COR-L47 (cell line): ENCODE results near the gene COTL1.

ENCODE experiments used
- DNase-seq: peaks from one replicate; lab custom pipeline; 2025; lab: John Stamatoyannopoulos, UW

COTL1 gene

DNA sequence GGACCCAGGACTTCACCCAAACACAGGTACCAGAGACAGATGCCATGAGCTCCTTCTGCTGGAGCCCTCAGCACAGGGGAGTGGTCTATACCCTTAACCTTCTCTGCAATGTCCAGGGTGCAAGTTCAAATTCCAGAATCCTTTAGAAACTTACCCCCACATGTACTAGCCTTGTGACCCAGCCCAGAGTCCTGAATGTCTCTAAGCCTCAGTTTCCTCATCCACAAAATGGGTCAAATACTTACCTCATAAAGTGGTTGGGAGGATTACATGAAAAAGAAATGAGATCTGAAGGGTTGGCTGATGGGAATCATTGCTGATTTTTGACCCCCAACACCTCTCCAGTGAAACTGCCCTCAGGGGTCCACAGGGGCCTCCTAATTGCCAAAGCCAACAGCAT, 21.7 kb downstream of the COTL1 start:
- DNase-seq, result no peak

DNA sequence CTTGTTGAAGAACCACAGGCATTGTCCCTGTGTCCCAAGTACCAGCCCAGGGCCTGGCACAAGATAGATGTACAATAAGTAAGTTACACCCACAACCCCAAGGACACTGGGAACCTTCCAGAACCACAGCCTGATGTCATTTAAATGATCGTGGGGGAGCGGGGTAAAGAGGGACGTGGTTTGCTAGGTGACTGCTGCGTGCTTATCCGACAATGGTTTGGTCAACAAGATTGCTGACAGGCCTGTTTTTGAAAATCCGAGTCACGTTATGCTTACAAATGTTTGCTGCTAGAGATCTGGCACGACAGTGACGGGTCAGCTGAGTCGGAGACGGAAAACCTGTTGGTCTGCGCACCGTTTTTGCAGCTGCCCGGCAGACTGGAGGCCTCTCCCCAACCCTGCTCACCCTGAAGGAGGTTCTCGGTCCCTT, 22.8 kb downstream of the COTL1 start:
- no peak for DNase-seq

DNA sequence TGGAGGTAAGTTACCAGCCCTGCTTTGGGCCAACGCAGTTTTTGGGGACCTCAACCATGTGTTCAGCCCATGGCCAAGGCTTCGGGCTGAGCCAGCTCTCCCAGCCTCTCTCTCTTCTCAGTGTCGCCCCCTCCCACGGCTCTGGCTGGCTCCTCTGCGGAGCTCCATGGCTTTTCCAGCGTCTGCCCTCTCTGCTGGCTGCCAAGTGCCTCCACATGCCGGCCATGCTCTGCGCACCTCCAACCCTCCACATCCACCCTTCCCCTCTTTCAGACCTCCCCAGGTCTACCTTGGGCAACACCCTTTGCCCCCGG, 23.2 kb downstream of the COTL1 start:
- no peak for DNase-seq

DNA sequence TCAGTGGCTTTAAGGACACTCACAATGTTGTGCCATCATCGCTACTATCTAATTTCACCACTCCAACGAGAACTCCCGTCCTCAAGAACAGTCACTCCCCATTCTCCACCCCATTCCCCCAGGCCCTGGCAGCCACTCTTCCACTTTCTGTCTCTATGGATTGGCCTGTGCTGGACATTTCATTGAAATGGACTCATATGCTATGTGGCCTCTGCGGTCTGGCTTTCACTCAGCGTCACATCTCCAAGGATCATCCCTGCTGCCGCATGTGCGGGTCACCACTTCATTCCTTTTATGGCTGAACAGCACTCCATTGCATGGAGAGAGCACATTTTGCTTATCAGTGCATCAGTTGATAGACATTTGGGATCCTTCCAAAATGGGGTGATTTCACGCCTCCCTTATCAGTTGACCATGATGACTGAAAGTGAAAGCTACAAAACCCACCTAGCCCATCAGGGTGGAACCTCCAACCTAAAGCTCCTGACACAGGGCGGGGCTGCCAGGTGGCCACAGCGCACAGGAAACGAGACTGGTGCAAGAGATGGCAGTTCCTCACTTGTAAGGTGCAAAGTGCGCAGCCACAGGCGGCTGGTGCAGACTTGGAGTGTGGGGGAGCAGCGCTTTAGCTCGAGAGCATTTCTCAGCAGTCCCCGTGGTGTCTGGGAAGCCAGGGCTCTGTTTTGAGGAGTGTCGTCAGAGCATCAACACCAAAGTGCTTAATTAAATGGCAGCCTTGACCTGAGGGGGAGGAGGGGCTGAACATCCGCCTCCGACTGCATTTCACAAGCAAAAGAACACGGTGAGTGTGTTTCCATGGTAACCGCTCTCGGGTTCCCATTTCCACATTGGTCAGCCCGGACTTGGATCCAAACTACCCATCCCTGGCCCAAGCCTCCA, 23.8 kb downstream of the COTL1 start:
- DNase-seq, result no peak

DNA sequence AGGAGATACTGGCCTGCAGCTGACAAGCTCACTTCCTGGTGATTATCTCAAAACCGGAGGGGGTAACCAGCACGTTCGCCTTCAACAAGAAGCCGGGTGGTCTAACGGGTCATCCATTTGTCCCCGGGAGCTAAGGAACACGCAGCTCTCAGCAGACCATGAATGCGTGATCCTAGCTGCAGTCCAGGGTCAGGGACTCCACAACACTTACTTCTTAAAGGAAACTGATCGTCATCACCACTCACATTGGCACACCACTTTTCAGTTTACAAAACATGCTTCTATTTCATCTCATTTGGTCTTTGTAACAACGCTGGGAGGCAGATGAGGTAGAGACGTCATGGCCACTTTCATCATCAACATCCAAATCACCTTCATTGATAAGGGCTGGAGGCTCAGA, 25.2 kb downstream of the COTL1 start:
- no peak for DNase-seq

DNA sequence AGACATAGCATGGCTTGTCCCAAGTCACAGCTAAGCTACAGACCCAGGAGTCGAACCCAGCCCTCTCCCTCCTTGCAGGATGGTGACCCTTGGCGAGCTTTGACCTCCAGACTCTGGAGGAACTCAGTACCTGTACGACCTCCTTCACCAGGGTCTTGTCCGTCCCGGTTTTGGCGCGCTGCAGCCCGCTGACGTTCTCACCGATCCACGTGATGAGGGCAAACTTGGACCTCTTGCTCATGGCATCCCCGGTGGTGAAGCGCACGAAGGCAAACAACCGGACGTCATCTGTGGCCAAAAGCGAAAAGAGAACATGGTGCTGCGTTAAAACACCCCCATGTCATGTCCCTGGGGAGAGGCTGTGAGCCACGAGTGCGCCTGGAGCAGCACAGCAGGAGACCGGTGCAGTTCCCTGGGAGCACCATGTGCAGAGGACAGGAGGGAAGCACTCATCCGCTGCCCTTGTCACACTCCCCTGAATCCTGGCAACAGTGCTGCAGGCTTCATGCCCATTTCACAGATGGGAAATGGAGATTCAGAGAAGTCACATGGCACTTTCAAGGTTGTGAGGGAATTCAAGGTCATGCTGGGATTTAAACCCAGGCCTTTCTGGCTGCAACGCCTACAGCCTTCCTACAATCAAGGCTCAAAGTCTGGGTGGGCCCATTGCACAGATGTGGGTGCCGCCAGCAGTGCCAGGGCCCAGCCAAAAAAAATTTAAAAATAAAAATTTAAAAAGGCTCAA, 27.7 kb downstream of the COTL1 start:
- no peak for DNase-seq

DNA sequence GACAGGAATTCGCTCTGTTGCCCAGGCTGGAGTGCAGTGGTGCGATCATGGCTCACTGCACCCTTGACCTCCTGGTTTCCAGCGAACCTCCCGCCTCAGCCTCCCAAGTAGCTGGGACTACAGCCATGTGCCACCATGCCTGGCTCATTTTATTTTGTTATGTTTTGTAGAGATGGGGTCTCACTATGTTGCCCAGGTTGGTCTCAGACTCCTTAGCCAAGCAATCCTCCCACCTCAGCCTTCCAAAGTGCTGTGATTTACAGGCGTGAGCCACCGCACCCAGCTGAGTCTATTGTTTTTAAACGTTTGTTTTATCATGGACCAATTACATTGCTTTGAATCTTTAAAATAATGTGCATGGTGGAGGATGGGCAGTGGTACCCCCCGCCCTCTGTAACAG, 28.9 kb downstream of the COTL1 start:
- no peak for DNase-seq

DNA sequence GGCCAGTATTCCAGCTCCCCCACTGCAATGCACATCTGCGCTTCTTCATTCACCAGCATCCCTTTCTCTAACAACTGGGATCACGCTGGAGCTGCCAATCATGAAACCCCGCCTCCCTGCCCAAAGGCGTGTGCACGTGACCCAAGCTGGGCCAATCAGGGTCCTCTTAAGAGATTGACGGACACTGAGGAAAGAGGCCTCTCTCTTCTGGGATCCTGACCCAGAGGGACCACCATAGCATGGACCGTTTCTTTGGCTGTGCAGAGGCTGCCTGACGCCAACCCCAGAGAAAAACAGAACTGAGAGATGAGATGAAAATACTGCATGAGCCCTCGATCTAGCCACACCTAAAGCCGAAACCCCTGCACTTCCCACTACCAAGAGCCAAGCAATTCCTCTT, 32.0 kb downstream of the COTL1 start:
- no peak for DNase-seq

DNA sequence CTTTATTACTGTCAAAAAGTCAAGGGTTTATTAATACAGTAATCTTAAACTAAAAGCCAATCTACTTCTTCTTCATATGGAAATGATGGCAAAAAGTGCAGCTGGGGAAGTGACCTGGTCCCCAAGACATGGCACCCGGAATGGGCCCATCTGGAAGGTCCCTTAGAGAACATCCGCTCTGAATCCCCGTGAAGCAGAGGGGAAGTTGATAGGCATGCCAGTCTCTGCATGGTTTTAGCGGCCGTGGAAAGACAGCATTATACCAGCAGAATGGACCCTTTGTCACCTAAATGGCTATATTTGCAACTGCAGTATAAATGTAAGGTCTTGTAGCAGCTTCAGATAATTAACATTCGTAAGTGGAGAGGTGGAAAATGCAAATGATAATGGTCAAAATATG, 32.4 kb downstream of the COTL1 start:
- DNase-seq, result no peak

DNA sequence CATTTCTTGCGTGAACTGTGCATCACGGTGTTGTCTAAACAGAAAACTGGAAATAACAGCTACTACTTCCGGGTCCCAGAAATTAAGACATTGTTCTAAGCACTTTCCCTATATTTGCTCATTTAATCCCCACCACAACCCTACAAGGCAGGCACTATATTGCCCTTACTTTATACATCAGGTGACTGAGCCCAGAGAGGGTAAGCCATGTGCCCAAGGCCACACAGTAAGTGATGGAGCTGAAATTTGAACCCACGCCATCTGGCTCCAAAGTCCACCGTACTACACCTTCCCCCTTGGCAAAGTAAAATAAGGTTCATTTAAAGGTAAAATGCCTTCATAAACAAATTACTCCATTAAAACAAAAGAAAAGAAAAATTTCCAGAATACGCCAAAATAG, 33.2 kb downstream of the COTL1 start:
- no peak for DNase-seq

DNA sequence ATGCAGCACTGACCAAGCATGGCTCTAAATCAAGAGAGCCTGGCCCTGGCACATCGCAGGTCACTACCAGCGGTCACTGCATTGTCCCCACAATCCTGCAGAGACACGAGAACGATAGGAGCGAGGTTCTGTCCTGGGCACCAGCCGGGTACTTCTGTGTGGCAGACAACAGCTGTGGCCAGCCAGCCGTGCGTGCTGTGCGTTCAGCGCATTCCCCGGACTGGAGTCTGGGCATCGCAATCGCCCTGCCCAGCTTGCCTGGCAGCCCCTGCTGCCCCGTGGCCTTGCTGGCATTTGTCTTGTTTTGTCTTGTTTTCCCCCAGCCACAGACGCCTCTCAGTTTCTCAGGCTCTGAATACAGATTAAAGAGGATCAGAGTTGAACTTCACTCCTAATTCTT, 33.9 kb downstream of the COTL1 start:
- DNase-seq, result no peak

DNA sequence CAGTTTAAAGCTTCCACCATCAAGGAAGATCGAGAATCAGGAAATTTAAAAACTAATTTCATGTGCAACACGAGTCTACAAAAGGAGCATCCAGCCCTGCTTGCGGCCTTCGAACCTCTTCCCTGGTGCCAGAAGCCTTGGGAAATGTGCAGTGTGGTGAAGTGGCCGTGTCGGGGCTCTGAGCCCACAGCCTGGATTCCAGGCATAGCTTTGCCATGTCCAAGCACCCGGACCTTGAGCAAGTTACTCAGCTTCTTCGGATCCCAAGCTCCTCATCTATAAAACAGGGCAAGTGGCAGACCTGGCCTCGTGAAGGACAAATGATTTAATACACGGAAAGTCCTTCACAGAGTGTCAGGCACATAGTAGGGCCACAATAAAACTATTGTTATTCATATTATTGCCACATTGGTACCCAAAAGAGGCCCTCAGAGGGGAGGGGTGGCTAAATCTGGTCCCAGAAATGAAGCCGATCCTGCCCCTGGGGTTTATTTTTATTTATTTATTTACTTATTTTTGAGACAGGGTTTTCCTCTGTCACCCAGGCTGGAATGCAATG, 34.8 kb downstream of the COTL1 start:
- DNase-seq, result no peak

DNA sequence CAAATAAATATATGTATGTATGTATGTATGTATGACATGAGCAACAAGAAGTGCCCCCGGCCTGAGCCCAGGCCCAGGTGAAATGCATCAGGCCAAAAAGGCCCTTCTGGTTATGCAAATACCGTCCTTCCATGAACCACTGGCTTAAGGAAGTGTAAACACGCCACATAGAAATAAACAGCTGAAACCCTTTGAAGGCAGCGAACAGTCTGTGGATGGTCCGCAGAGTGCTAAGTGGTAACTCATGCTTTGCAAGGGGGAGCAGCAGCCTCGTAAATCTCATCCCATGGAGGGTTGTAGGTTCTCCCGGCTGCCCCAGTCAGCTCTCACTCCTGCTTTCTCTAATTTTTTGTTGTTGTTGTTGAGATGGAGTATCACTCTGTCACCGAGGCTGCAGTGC, 36.7 kb downstream of the COTL1 start:
- DNase-seq, result no peak

DNA sequence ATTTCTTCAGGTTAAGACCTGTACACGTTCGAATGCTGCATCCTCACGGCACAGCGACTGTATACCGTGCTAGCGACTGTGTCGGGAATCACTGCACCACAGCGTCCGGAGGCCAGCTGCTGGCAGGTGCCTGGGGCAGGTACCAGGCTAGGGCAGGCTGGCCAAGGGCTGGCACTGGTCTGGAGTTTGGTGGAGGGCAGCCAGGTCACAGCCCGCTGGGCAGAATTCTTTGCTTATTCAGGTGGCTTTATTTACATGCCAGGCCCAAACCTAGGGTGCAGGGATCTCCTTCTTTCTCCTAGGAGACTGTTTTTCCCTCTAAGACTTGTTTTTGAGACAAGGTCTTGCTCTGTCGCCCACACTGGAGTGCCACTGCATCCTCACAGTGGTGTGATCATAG, 37.9 kb downstream of the COTL1 start:
- DNase-seq, result no peak

DNA sequence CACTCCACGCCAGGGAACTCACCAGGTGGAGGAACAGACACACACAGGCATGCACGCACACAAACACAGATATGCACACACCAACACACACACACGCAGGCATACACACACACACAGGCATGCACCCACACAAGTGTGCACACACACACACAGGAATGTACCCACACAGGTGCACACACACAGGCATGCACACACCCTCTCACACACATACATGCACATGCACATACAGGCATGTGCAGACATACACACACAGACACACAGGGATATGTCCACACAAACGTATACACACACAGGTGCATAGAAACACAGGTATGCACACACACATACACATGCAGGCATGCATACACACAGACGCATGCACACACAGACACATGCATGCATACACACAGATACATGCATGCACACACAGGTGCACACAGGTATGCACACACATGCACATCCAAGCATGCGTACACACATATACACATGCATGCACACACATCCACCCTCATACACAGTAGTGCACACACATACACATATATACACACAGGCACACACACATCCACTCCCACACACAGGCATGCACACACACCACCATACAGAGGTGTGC, 39.2 kb downstream of the COTL1 start:
- DNase-seq, result no peak

DNA sequence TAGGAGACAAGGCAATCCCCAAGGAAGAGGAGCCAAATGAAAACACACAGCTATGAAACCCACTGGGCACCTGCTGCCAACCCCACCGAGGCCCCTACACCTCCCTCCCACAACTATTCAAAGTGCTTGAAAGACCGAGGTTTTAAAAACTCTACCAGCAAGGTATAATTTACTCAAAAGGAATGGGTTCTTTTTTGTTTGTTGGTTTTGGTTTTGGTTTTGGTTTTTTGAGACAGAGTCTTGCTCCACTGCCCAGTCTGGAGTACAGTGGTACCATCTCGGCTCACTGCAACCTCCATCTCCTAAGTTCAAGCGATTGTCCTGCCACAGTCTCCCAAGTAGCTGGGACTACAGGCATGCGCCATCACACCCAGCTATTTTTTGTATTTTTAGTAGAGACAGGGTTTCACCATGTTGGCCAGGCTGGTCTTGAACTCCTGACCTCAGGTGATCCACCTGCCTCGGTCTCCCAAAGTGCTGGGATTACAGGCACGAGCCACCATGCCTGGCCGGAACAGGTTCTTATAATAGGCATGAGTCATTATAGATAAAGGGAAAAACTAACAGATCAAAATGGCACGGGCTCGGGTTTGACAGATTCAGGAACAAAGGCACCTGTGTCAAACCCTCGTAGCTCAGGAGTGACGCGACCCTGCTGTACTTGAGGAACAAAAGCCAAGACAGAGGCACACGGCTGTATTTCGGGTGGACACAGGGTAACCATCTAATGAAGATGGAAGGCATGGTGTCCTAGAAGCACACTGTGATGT, 40.7 kb downstream of the COTL1 start:
- DNase-seq, result no peak

DNA sequence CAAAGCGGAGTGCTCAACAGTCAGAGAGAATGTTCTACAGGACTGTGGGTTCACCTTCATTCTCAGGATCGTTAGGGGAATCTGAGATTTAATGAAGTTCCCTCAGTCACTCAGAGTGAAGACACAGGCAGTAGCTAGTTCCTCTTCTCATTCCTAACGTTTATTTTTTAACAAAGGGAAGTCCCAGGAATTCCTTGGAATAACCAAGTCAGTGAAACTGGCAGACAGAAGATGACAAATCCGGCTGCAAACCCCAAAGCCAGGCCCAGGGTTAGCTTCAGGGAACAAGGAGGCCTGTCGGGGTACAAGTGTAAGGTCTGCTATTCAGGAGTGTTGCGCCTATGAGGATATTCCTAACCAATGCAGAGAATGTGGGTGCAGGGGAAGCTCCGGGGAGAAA, 42.0 kb downstream of the COTL1 start:
- DNase-seq, result no peak

DNA sequence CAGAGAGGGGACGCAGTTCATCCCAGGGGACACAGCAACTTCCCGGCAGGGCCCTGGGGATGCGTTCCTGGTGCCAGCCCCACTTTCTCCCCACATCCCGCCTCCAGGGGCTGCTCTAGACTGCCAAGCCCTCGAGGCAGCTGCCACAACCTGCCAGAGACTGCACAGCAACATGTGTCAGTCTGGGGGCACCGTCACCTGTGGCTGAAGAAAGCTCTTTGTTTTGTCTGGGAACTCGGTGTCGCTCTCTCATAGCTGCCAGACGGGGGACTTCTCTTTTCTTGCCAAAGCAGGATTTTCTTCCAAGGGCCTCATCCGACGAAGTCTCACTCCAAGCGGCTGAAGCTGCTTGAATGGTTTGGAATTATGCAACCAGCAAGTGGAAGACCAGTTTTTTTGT, 43.7 kb downstream of the COTL1 start:
- no peak for DNase-seq

DNA sequence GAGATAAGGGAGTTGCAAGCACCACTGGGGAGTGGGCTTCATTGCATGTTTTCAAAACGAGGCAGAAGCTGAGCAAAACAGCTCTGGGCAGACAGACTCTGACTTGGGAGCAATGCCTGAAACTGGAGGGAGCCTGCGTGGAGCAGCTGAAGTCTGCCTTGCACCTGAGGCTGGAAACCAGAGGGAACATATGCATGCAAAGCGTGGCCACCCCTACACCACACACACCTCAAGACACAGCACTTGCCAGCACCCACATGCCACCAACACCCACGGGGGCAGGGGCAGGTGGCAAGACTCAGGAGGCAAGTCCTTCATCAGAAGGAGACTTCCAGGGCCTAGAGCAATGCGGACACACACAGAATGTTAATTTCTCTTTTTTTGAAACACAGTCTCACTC, 45.8 kb downstream of the COTL1 start:
- no peak for DNase-seq

DNA sequence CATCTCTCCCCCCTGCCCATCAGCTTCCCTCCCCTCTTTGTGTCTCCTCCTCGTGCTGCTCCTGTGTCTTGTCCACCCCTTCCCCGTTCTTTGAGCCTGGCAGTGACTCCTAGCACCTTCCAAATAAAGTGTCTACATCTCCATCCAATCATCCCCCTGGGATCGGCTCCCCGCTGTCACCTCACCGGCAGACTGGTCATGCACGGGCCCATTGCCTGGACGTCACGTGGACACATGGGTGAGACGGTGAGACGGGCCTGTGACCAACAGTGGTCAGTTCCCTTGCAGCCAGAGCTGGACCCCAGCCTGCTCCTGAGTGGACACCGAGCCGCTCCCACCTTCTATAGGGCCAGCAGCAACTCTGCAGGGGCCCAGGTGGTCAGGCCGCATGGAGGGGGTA, 46.4 kb downstream of the COTL1 start:
- no peak for DNase-seq

DNA sequence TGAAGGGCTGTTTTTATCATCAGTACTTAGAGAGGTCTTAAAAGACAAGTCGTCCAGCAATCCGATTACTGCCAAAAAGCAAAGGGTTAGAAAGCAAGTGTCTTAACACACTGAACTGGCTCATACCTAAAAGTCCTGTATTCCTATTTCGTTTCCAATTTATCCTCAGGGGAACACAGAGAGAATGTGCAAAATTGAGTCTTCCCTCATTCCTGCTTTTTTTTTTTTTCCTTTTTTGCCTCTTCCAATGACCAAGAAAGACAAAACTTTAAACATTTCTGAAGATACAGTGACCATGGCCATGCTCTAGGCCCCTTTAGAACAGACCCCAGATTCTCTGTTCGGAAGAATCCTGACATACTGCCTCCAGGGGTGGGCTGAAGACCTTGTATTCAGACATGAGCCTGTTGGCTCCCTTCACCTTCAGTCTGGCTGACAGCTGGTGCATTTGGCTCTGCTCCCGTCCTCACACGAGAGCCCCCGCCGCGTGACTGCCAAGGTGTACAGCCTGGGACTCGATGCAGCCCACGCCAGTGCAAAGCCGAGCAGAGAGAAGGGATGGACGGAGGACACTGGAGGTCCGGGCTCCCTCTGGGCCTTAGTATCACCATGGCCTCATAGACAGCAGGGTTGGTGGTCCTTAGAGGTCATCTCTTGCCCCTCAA, 47.0 kb downstream of the COTL1 start:
- DNase-seq, result no peak
